ENCODE data around the gene TUBA4A.

DNA sequence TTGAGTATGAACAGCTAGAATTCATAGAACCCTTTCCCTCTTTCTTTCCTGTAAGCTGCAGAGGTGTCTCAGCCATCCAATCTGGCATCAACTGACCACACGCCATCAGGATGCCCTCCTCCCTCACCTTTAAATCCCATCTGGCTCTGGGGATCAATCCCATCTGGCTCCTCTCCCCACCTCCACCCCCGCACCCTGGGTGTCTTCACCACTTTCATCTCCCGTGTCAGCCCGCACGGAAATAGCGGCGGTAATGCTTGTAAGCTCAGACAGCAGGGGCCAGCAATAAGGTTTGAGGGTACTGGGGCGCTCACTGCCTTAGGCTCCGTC is 1.2 kb downstream of the TUBA4A start:
- TF ChIP-seq POLR2AphosphoS5 (IDR thresholded peaks at IDR 0.05) (no peak), POLR2A (IDR thresholded peaks at IDR 0.05) (no peak)
- TF ChIP-seq, protein P1, sequence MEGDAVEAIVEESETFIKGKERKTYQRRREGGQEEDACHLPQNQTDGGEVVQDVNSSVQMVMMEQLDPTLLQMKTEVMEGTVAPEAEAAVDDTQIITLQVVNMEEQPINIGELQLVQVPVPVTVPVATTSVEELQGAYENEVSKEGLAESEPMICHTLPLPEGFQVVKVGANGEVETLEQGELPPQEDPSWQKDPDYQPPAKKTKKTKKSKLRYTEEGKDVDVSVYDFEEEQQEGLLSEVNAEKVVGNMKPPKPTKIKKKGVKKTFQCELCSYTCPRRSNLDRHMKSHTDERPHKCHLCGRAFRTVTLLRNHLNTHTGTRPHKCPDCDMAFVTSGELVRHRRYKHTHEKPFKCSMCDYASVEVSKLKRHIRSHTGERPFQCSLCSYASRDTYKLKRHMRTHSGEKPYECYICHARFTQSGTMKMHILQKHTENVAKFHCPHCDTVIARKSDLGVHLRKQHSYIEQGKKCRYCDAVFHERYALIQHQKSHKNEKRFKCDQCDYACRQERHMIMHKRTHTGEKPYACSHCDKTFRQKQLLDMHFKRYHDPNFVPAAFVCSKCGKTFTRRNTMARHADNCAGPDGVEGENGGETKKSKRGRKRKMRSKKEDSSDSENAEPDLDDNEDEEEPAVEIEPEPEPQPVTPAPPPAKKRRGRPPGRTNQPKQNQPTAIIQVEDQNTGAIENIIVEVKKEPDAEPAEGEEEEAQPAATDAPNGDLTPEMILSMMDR (IDR thresholded peaks at IDR 0.05), result no peak
